ENCODE data around the gene C17orf107.

Gene C17orf107

DNA sequence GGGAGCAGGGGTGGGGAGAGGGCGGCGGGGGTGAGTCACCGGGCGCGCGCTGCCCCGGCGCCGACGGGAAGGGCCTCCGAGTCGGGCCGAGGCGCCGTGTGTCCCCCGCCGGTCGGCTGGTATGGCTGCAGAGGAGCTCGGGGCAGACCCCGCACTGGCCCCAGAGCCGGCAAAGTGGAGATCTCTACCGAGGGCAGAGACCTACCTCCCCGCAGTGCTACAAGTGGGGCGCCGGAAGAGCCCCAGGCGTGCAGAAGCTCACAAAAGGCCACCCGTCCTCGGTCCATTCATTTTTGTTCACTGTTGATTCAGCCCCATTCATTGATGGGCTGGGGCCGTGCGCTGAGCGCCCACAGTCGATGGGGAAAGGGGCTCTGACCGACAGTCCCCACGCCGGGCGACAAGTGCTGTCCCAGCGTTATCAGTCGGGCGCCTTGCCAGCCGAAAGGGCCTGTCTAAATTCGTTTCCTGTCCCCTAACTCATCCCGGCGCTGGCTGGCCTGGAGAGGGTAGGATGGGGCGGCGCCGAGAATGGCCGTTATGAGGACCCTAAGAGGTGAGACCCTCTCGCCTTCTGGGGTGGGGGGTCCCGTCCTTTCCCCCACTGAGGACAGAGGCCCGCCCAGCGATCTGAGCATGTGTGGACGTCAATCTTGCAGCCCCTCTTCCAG lies 50.9 kb downstream of the C17orf107 start:
- DNase-seq, result peak in 1 of 2 experiments; percentile 41

DNA sequence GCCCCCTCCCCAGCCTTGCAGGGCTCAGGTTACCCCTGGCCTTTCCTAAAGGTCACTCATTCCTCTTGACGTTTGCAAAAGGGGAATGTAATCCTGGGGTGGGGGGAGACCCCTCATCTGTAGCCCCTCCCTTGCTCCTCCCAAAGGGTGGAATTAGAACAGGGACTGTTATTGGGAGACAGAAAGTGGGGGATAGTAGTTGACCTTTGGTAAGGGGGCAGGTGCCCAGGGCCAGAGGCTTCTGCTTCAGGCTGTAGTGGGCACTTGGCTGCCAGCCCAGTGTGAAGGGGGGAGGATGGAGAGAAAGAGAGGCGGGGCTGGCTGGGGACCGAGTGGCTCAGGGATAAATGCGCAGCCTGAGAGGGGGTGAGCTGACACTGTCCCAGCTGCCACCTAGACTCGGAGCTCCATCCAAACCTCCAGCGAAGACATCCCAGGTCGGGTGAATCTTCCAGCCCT lies 51.4 kb downstream of the C17orf107 start, which contains the start of gene ENO3:
ENO3 (plus strand) TSS at position 374 of the 459 bp plus-strand sequence. CDS start 711 bp downstream, outside the sequence.
- DNase-seq, result peak; percentile 75 to 85

DNA sequence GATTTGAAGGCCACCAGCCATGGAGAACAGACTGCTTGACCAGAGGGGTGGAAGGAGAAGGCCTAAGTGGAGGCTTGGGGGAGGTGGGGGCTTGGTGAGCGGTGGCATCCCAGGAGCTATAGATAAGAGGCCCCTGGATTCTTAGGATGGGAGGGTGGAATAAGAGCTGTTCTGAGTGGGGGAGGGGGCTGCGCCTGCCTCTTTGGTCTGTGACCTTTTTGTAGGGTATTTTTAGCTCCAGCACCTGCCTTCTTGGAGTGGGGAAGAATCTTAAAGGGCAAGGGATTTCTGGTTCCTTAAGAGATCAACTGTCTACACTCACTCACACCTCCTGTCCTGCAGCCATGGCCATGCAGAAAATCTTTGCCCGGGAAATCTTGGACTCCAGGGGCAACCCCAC lies 52.1 kb downstream of the C17orf107 start:
- DNase-seq, result peak in 1 of 2 experiments; percentile 15

Measured in SHP77 (cell line).